ENCODE results near the gene TERB2.
"Not testable (repeated sequence)": the region's sequence is repeated elsewhere in the genome, so short reads cannot be mapped to it uniquely, and the experiment has no call there.

TERB2 gene

DNA sequence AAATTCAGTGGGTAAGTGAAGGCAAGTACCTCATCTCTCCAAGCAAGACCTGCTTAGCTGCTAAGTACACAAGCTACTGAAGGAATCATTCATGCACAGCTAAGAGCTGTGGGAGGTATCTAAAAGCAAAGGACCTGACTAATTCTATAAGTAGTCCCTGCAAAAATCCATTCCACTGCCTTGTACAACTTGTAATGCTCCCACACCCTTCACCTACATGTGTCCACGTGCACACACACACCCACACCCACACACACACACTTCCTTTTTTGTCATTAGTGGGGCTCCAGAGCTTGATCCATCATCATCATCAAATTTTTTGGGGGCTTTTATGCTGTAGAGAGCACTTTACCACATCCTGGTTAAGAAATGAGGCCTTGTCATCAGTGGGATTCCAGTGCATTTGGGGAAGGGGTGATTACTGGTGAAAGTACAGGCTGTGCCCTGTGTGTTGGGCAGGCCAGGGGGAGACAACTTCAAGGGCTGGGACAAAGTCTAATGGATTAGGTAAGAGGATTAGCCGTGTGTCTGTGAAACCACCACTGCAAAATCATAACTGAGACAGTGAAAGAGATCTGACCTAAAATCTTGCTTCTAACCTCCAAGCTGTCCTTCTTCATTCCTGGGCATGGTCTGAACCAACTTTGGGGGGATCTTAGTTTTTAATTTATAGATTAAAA lies 47.4 kb downstream of the TERB2 start:
- DNase-seq: not testable (repeated sequence)

DNA sequence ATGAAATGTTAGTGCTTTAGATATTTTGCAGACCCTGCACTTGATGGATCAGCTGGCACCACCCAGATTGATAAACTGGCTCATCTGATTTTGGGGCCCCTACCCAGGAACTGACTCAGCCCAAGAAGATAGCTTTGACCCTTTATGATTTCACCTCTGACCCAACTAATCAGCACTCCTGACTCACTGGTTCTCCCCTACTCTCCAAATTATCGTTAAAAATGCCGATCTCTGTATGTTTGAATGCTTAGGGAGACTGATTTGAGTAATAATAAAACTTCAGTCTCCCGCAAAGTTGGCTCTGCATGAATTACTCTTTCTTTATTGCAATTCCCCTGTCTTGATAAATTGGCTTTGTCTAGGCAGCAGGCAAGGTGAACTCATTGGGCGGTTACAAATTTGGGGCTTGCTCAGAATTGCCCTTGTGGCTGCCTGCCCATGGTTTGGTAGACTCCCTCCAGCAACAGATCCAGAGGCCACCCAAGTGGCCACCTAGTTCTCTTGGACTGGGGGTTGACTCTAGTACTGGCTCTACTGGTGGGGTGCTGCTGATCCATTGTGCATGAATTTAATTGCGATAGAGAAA lies 48.2 kb downstream of the TERB2 start:
- not testable (repeated sequence) for DNase-seq

DNA sequence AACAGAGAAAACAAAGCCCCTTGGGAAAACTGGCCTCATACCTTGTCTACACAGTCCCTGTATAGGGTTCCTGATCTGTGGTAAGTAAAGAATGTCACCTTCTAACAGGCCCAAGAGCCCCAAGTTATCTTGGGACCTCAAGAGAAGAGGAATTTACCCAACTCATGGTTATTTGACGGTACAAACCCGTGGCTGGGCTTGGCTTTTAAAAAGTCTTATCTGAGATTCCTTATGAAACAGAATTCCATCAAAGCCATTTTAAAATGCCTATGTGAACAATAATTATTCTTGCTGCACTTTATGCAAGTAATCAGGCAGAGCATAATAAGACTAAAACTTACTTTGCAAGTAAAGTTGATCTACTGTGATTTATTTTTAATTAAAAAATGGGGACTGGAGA lies 52.6 kb downstream of the TERB2 start:
- no peak for DNase-seq

DNA sequence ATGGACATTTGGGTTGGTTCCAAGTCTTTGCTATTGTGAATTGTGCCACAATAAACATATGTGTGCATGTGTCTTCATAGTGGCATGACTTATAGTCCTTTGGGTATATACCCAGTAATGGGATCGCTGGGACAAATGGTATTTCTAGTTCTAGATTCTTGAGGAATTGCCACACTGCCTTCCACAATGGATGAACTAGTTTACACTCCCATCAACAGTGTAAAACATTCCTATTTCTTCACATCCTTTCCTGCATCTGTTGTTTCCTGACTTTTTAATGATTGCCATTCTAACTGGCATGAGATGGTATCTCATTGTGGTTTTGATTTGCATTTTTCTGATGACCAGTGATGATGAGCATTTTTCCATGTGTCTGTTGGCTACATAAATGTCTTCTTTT lies 58.6 kb downstream of the TERB2 start:
- not testable (repeated sequence) for DNase-seq

DNA sequence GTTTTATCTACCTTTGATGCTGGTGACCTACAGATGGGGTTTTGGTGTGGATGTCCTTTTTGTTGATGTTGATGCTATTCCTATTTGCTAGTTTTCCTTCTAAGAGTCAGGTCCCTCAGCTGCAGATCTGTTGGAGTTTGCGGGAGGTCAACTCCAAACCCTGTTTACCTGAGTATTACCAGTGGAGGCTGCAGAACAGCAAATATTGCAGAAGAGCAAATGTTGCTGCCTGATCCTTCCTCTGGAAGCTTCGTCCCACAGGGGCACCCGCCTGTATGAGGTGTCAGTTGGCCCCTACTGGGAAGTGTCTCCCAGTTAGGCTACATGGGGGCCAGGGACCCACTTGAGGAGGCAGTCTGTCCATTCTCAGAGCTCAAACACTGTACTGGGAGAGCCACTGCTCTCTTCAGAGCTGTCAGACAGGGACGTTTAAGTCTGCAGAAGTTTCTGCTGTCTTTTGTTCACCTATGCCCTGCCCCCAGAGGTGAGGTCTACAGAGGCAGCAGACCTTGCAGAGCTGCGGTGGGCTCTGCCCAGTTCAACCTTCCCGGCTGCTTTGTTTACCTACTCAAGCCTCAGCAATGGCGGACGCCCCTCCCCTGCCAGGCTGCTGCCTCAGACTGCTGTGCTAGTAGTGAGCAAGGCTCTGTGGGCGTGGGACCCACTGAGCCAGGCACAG lies 63.9 kb downstream of the TERB2 start:
- not testable (repeated sequence) for DNase-seq

DNA sequence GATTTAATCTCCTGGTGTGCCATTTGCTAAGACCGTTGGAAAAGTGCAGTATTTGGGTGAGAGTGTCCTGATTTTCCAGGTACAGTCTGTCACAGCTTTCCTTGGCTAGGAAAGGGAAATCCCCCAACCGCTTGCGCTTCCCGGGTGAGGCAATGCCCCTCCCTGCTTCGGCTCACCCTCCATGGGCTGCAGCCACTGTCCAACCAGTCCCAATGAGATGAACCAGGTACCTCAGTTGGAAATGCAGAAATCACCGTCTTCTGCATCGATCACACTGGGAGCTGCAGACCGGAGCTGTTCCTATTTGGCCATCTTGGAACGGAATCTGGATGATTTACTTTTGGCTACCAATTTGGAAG lies 64.4 kb downstream of the TERB2 start:
- DNase-seq: not testable (repeated sequence)

DNA sequence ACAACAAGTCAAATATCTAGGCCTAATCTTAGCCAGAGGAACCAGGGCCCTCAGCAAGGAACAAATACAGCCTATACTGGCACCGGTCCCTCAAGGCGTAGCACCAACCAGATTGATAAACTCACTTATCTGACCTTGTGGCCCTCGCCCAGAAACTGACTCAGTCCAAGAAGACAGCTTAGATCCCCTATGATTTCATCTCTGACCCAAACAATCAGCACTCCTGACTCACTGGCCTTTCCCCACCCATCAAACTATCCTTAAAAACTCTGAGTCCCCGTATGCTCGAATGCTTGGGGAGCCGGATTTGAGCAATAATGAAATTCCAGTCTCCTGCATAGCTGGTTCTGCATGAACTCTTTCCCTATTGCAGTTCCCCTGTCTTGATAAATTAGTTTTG lies 64.9 kb downstream of the TERB2 start:
- no peak for DNase-seq

DNA sequence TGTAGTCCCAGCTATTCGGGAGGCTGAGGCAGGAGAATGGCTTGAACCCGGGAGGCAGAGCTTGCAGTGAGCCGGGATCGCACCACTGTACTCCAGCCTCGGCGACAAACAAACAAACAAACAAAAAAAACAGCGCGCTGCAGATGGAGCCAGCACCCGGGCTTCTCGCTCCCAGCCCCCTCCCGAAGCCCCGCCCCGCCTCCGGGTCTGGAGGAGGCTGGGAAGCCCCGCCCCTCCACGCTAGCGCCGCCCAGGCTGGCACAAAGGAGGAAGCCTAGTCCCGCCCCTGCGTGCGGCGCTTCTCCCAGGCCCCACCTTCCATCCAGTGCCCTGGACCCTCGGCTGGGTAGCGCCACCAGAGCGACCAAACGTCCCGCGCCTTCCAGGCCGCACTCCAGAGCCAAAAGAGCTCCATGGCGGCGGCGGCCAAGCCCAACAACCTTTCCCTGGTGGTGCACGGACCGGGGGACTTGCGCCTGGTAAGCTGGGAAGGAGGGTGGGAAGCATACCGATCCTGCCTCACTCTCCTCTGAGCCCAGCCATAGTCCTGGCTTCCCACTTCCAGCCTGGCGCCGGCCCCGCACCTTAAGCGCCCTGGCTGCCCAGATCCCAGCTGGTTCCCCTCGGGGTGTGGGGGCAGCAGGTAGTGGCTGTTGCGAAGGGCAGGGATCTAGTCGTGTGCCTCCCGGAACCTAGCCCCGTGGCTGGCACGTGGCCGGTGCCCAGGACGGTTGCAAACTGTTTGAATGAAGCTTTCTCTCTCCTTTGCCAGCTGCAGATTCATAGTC lies 66.6 kb downstream of the TERB2 start, which contains the start of gene SORD:
TSS of gene SORD (plus strand) at position 325 of the 788 bp plus-strand sequence. CDS start at position 414, 89 bp downstream.
- DNase-seq: peak; percentile 86

DNA sequence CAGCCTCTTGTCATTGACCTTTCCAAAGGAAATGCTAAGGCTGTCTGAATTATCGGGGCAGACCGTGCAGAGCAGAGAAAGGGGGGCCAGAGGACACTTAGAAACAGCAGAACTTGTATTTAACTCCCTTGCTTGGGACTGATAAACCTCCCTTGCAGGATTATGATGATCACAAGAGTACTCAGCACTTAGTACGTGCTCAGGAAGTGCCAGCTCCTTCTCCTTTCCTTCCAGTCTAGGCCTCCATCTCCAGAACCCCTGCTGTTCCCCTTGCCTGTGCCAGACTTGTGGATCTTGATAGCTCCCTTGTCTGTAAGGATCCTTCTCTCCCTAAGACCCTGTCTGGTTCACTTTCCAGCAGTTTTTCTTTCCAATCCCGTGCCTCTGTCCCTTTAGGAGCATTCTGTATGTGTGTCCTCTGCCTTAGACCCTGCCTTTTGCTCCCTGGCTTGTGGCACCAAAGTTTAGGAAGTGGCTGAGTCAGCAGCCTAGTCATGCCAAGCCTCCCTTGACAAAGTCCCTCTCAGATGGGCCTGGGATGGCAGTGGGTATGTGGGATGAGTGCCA lies 67.3 kb downstream of the TERB2 start:
- DNase-seq: no peak

DNA sequence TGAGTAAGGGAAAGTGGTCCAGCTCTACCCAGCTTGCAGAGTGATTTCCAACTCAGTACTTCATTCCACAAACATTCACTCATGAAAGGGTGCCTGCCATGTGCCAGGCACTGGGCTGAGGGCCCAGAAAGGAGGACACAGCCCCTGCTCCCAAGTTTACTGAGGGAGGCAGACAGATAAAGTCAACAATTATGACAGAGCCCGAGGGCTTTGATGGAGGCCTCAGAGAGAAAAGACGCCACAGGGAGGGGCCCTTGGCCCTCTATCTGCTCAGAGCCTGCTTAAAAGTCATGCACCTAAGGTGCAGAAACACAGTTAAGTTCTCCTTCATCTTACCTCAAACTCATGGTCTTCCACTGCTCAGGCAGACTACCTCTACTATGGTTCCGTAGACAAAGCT lies 68.2 kb downstream of the TERB2 start:
- DNase-seq: not testable (repeated sequence)

DNA sequence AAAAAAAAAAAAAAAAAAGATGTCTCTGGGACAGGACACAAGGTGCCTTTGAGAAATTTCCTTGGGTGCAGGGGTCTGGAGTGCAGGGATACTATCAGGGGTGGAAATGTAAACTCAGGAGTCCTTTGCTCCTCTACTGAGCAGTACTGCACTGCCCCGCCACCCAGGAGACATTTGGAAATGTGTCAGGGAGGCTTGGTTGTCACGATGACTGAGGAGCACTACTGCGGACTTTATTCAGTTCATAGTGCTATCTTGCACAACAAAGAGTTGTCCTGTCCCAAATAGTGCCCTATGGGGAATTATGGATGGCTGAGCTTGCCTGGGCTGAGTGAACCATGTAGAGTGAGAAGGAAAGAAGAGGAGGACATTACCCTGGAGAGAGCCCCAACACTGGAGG lies 69.1 kb downstream of the TERB2 start:
- not testable (repeated sequence) for DNase-seq

DNA sequence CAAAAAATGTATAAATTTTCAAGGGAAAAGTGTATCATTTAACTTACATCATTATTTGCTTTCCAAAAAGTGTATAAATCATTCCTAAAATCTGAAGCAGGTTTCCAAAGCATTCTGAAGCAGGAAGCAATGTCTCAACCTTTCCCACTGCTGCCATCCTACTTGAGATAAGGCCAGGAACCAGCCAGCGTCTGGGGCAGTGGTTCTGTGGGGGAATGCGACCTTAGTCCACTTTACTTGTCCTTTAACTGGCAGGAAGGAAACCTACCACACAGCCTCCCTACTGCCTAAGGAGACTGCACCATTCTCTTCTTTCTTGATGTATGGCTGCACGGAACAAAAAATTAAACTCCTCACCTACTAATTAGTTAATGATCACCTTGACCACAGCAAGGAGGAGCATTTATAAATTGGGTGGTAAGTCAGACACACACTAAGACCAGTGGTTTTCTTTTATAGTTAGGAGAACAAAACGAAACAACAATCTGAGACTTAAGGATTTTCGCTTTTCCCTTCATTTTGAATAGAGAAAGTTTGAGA lies 70.2 kb downstream of the TERB2 start:
- DNase-seq: no peak

DNA sequence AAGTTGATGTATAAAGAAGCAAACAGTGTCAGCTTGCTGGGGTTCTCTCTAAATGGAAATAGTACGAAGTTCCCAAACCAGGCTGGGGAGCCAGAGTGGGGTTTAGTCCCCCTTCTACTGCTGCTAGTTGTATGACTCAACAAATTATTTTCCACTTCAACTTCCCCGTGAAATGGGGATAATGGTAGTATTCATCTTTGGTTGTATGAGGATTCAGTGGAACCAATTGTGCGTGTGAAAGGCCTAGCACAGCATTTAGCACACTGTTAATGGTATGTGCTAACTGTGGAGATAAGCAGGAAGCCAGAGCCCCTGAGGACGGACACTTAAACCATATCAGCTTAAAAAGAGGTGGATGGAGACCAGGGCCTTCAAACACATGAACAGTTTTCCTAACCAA lies 70.7 kb downstream of the TERB2 start:
- DNase-seq: no peak
